OCI-LY1 (cell line): ENCODE measurements around the gene HAVCR1.

ENCODE experiments used
- H2AFZ ChIP-seq: fragments of 200-600 bp; sonication (generic), shearing (Covaris generic); 2 replicates; pipeline ENCODE4 v1.6.0; 2014; ENCODE audit warnings: antibody characterized with exemption, mild to moderate bottlenecking, low read length
- H3F3A ChIP-seq: fragments of 200-600 bp; sonication (generic), shearing (Covaris generic); 2 replicates; pipeline ENCODE4 v1.6.0; 2014; ENCODE audit warnings: mild to moderate bottlenecking, antibody characterized with exemption, low read length, moderate library complexity; ENCODE audit not compliant: insufficient read depth
- H3K27ac ChIP-seq: fragments of 200-600 bp; sonication (generic); 2 replicates; pipeline ENCODE4 v1.5.1; 2014; ENCODE audit warnings: low read length, mixed run types, mild to moderate bottlenecking, low read depth; ENCODE audit not compliant: poor library complexity, severe bottlenecking
- H3K27me3 ChIP-seq: fragments of 200-600 bp; sonication (generic); 2 replicates; pipeline ENCODE4 v1.6.0; 2014; ENCODE audit warnings: antibody characterized with exemption, mild to moderate bottlenecking, low read length, moderate library complexity; ENCODE audit not compliant: insufficient read depth
- H3K36me3 ChIP-seq: fragments of 200-600 bp; sonication (generic); 2 replicates; pipeline ENCODE4 v1.6.1; 2014; ENCODE audit warnings: mild to moderate bottlenecking, antibody characterized with exemption, low read length, moderate library complexity, mixed read lengths; ENCODE audit not compliant: insufficient read depth
- H3K4me1 ChIP-seq: fragments of 200-600 bp; sonication (generic); 2 replicates; pipeline ENCODE4 v1.5.1; 2014; ENCODE audit warnings: mild to moderate bottlenecking, low read length, moderate library complexity; ENCODE audit not compliant: insufficient read depth, severe bottlenecking
- H3K4me2 ChIP-seq: fragments of 200-600 bp; sonication (generic), shearing (Covaris generic); 2 replicates; pipeline ENCODE4 v1.6.1; 2014; ENCODE audit warnings: low read length
- H3K4me3 ChIP-seq: fragments of 200-600 bp; sonication (generic); 2 replicates; pipeline ENCODE4 v1.5.1; 2014; ENCODE audit warnings: low read length, low read depth, mild to moderate bottlenecking, mixed read lengths; ENCODE audit not compliant: poor library complexity, severe bottlenecking
- H3K79me2 ChIP-seq: fragments of 200-600 bp; shearing (Covaris generic); 2 replicates; pipeline ENCODE4 v1.6.1; 2016; ENCODE audit warnings: mixed run types, low read length, mixed read lengths; ENCODE audit not compliant: insufficient read depth
- H3K9ac ChIP-seq: fragments of 200-600 bp; sonication (generic), shearing (Covaris generic); 2 replicates; pipeline ENCODE4 v1.6.1; 2014; ENCODE audit warnings: mild to moderate bottlenecking, low read length, mixed read lengths
- H3K9me2 ChIP-seq: fragments of 200-600 bp; sonication (generic), shearing (Covaris generic); 2 replicates; pipeline ENCODE4 v1.6.1; 2014; ENCODE audit warnings: low read depth, mild to moderate bottlenecking, low read length, mixed read lengths
- H3K9me3 ChIP-seq: fragments of 200-600 bp; shearing (Covaris generic); 2 replicates; pipeline ENCODE4 v1.6.1; 2014; ENCODE audit warnings: low read length, mixed read lengths
- H4K20me1 ChIP-seq: fragments of 200-600 bp; sonication (generic), shearing (Covaris generic); 2 replicates; pipeline ENCODE4 v1.6.0; 2016; ENCODE audit warnings: mild to moderate bottlenecking, low read length; ENCODE audit not compliant: insufficient read depth
- CTCF ChIP-seq: fragments of 200-600 bp; sonication (generic), shearing (Covaris generic); IDR thresholded peaks from 2 replicates; pipeline ENCODE4 v1.5.1; 2017; ENCODE audit warnings: mild to moderate bottlenecking, antibody characterized with exemption, low read length, moderate library complexity, mixed read lengths
- EZH2 ChIP-seq: fragments of 200-600 bp; sonication (generic), shearing (Covaris generic); IDR thresholded peaks from 2 replicates; pipeline ENCODE4 v1.8.0; 2017; ENCODE audit warnings: borderline replicate concordance, mixed run types, mild to moderate bottlenecking, antibody characterized with exemption, low read length, moderate library complexity, mixed read lengths

Gene HAVCR1

DNA sequence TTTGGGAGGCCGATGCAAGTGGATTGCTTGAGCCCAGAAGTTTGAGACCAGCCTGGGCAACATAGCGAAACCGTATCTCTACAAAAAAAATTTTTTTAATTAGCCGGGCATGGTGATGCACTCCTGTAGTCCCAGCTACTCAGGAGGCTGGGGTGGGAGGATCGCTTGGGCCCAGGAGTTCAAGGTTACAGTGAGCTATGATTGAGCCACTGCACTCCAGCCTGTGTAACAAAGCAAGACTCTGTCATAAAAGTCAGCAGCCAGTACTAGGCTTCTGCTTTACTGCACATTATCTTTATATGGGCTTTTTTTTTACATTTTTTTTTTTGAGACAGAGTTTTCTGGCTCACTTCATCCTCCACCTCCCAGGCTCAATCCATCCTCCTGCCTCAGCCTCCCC is 9.4 kb upstream of the HAVCR1 start:
- TF ChIP-seq EZH2 (no peak), CTCF (no peak)
- H3K9ac ChIP-seq = no peak overlapping the region
- H3K9me3 ChIP-seq = no peaks in the 10 kb centered on the region
- no peaks in the 10 kb centered on the region for H4K20me1 ChIP-seq
- H3K4me3 ChIP-seq = no peak overlapping the region
- H3K36me3 ChIP-seq = no peaks in the 10 kb centered on the region
- H3K9me2 ChIP-seq = no peaks in the 10 kb centered on the region
- H3K4me1 ChIP-seq = no peaks in the 10 kb centered on the region
- no peaks in the 10 kb centered on the region for H3K79me2 ChIP-seq
- H3K4me2 ChIP-seq = no peak overlapping the region
- H2AFZ ChIP-seq = no peak overlapping the region
- no peaks in the 10 kb centered on the region for H3F3A ChIP-seq
- no peak overlapping the region for H3K27ac ChIP-seq
- H3K27me3 ChIP-seq = 0 out of 2 replicates have a peak, but pooled peaks cover 3% of the 10 kb centered on the region

- Histone ChIP-seq H3F3A (no peaks in the 10 kb centered on the region), H3K9me2 (no peaks in the 10 kb centered on the region), H3K36me3 (no peaks in the 10 kb centered on the region), H3K4me1 (no peaks in the 10 kb centered on the region), H3K4me3 (no peak overlapping the region), H3K9me3 (no peaks in the 10 kb centered on the region), H3K4me2 (no peak overlapping the region), H3K79me2 (no peaks in the 10 kb centered on the region), H4K20me1 (no peaks in the 10 kb centered on the region), H3K27me3 (0 out of 2 replicates have a peak, but pooled peaks cover 2% of the 10 kb centered on the region), H3K27ac (no peak overlapping the region), H2AFZ (no peak overlapping the region), H3K9ac (no peak overlapping the region)
- no peak for TF ChIP-seq EZH2
- no peak for TF ChIP-seq CTCF
These were observed 8.1 kb upstream of the HAVCR1 start for GRCh38 chr5:157067005-157067404.

GRCh38 chr5:157066080-157066479 is 7.2 kb upstream of the HAVCR1 start:
- H3F3A ChIP-seq = no peaks in the 10 kb centered on the region
- H3K27ac ChIP-seq = no peak overlapping the region
- no peaks in the 10 kb centered on the region for H3K79me2 ChIP-seq
- TF ChIP-seq EZH2 (no peak), CTCF (no peak)
- no peaks in the 10 kb centered on the region for H3K4me1 ChIP-seq
- no peak overlapping the region for H3K4me2 ChIP-seq
- no peak overlapping the region for H3K9ac ChIP-seq
- no peak overlapping the region for H2AFZ ChIP-seq
- no peaks in the 10 kb centered on the region for H3K9me2 ChIP-seq
- no peaks in the 10 kb centered on the region for H3K27me3 ChIP-seq
- H3K4me3 ChIP-seq = no peak overlapping the region
- H3K36me3 ChIP-seq = no peaks in the 10 kb centered on the region
- H3K9me3 ChIP-seq = no peaks in the 10 kb centered on the region
- H4K20me1 ChIP-seq = no peaks in the 10 kb centered on the region
